WTC11 (cell line): ENCODE data around the gene CCM2L. TPM values are rescaled to one million over a fixed set of nuclear protein-coding genes. Genes with fewer than 3 reads are reported as not detected.
A peak's percentile ranks its signal among the peaks of the same experiment; 100 is the strongest.

Experiments
- ATF1 ChIP-seq: sonication (generic); formaldehyde crosslinking; IDR thresholded peaks from 2 replicates; pipeline ENCODE4 v1.8.1; 2023; ENCODE audit warnings: mild to moderate bottlenecking, moderate library complexity, missing genetic modification reagents
- CREM ChIP-seq: sonication (generic); formaldehyde crosslinking; IDR thresholded peaks from 2 replicates; pipeline ENCODE4 v1.8.1; 2022; ENCODE audit warnings: mild to moderate bottlenecking, missing genetic modification reagents, moderate library complexity
- ELF4 ChIP-seq: sonication (generic); formaldehyde crosslinking; IDR thresholded peaks from 2 replicates; pipeline ENCODE4 v1.8.1; 2022; ENCODE audit warnings: low read depth, mild to moderate bottlenecking, moderate library complexity, missing genetic modification reagents
- ETV6 ChIP-seq: sonication (generic); formaldehyde crosslinking; IDR thresholded peaks from 2 replicates; pipeline ENCODE4 v1.8.1; 2022; ENCODE audit warnings: mild to moderate bottlenecking, missing genetic modification reagents
- GTF2I ChIP-seq: fragments of 250-450 bp; sonication (Bioruptor Pico); conservative IDR thresholded peaks from 2 replicates; pipeline ENCODE4 v1.4.0; 2021; ENCODE audit warnings: mild to moderate bottlenecking
- HMGA2 ChIP-seq: fragments of 250-450 bp; sonication (Bioruptor Pico); IDR thresholded peaks from 2 replicates; pipeline ENCODE4 v1.4.0; 2021; ENCODE audit warnings: mild to moderate bottlenecking, moderate library complexity
- KAT7 ChIP-seq: sonication (generic); formaldehyde crosslinking; IDR thresholded peaks from 2 replicates; pipeline ENCODE4 v1.8.1; 2023; ENCODE audit warnings: missing genetic modification reagents, mild to moderate bottlenecking, borderline replicate concordance
- OVOL2 ChIP-seq: fragments of 250-450 bp; sonication (Bioruptor Pico); IDR thresholded peaks from 2 replicates; pipeline ENCODE4 v1.9.0; 2021; ENCODE audit warnings: mild to moderate bottlenecking, borderline replicate concordance
- SMAD3 ChIP-seq: sonication (generic); formaldehyde crosslinking; IDR thresholded peaks from 2 replicates; pipeline ENCODE4 v1.8.0; 2022; ENCODE audit warnings: missing genetic modification reagents, mild to moderate bottlenecking, borderline replicate concordance
- TEAD4 ChIP-seq: sonication (generic); formaldehyde crosslinking; IDR thresholded peaks from 2 replicates; pipeline ENCODE4 v1.8.0; 2022; ENCODE audit warnings: mild to moderate bottlenecking, missing genetic modification reagents
- TP53 ChIP-seq: sonication (generic); formaldehyde crosslinking; IDR thresholded peaks from 2 replicates; pipeline ENCODE4 v1.8.1; 2023; ENCODE audit warnings: mild to moderate bottlenecking, missing genetic modification reagents
- ZNF317 ChIP-seq: sonication (generic); formaldehyde crosslinking; IDR thresholded peaks from 2 replicates; pipeline ENCODE4 v1.8.1; 2023; ENCODE audit warnings: low read depth, mild to moderate bottlenecking, moderate library complexity, missing genetic modification reagents, borderline replicate concordance
- total RNA-seq: library from RNA; stranded (reverse); gene quantifications from 3 replicates; pipeline ENCODE4 v1.2.3, GENCODE V29; 2021
- TF ChIP-seq, protein P1 (sequence below): sonication (generic); formaldehyde crosslinking; conservative IDR thresholded peaks from 2 replicates; pipeline ENCODE4 v1.8.1; 2022; ENCODE audit warnings: mild to moderate bottlenecking, missing genetic modification reagents
- TF ChIP-seq, protein P2 (sequence below): fragments of 250-450 bp; sonication (Bioruptor Pico); IDR thresholded peaks from 2 replicates; pipeline ENCODE4 v1.9.0; 2021; ENCODE audit warnings: mild to moderate bottlenecking
- TF ChIP-seq, protein P3 (sequence below): sonication (generic); formaldehyde crosslinking; IDR thresholded peaks from 2 replicates; pipeline ENCODE4 v1.8.0; 2023; ENCODE audit warnings: missing genetic modification reagents
- TF ChIP-seq, protein P4 (sequence below): sonication (generic); formaldehyde crosslinking; conservative IDR thresholded peaks from 2 replicates; pipeline ENCODE4 v1.8.1; 2023; ENCODE audit warnings: mild to moderate bottlenecking, low read depth, missing genetic modification reagents, moderate library complexity
- TF ChIP-seq, protein P5 (sequence below): fragments of 250-450 bp; sonication (Bioruptor Pico); IDR thresholded peaks from 2 replicates; pipeline ENCODE4 v1.9.0; 2021; ENCODE audit warnings: moderate library complexity, mild to moderate bottlenecking, inconsistent platforms, borderline replicate concordance
- TF ChIP-seq, protein P6 (sequence below): sonication (generic); formaldehyde crosslinking; IDR thresholded peaks from 2 replicates; pipeline ENCODE4 v1.8.1; 2023; ENCODE audit warnings: mild to moderate bottlenecking, missing genetic modification reagents
- TF ChIP-seq, protein P7 (sequence below): sonication (generic); formaldehyde crosslinking; IDR thresholded peaks from 2 replicates; pipeline ENCODE4 v1.8.0; 2022; ENCODE audit warnings: mild to moderate bottlenecking, missing genetic modification reagents
- TF ChIP-seq, protein P8 (sequence below): fragments of 250-450 bp; sonication (Bioruptor Pico); IDR thresholded peaks from 2 replicates; pipeline ENCODE4 v1.9.0; 2021; ENCODE audit warnings: mild to moderate bottlenecking
- TF ChIP-seq, protein P9 (sequence below): sonication (generic); formaldehyde crosslinking; IDR thresholded peaks from 2 replicates; pipeline ENCODE4 v1.8.0; 2022; ENCODE audit warnings: mild to moderate bottlenecking, missing genetic modification reagents
- TF ChIP-seq, protein P10 (sequence below): fragments of 250-450 bp; sonication (Bioruptor Pico); IDR thresholded peaks from 2 replicates; pipeline ENCODE4 v2.1.2; 2022; ENCODE audit warnings: mild to moderate bottlenecking, moderate library complexity
- TF ChIP-seq, protein P11 (sequence below): fragments of 200-600 bp; IDR thresholded peaks from 2 replicates; pipeline ENCODE4 v1.8.0; 2022; ENCODE audit warnings: antibody characterized with exemption

CCM2L gene
- total RNA-seq, 1 experiment from 2014 or later: 7.8 TPM

DNA sequence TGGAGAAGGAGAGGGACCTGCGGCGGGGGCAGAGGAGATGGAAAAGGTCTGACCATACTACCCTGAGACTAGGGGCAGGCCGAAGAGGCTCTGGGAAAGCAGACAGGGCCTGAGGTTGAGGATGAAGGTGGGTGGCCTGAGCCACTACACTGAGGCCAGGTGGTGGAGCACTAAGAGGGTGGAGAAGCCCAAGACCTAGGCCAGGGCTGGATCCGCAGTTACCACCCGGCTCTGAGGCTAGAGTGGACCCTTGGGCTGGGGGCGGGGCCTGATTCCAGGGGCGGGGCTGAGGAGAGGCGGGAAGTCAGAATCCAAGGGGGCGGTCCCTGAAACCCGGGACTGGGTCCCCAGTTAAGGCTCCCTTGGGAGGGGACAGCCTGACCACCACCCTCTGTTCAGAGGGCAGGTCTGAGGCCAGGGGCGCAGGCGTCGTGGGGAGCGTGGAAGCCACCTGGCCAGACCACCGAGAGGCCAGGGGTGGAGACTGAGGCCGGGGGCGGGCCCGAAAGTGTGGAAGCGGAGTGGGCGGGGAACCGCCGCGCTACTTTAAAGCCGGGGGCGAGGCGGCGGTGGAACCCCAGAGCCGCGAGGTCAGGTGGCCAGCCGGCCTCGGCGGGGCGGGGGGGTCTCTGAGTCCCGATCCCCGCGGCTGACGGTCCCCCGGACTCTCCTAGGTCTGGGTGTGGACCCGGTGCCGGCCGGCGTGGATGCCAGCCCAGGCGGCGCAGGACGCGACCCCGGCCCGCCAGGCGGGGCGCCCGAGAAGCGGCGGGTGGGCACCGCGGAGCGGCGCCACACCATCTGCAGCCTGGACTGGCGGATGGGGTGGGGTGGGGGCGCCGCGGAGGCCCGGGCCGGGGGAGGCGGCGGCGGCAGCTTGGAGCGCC is 8.3 kb downstream of the CCM2L start (continued):
- TF ChIP-seq, protein P1, sequence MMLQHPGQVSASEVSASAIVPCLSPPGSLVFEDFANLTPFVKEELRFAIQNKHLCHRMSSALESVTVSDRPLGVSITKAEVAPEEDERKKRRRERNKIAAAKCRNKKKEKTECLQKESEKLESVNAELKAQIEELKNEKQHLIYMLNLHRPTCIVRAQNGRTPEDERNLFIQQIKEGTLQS (CRISPR knock-in tag): no peak
- TF ChIP-seq ATF1 (CRISPR knock-in tag) (no peak), TP53 (CRISPR knock-in tag) (no peak), CREM (CRISPR knock-in tag) (0 out of 2 replicates have a peak, but pooled peaks have one; percentile 36), ETV6 (CRISPR knock-in tag) (peak; percentile 72; the same call in 1 of the 2 replicates), HMGA2 (CRISPR knock-in tag) (no peak), GTF2I (CRISPR knock-in tag) (no peak), KAT7 (no peak), TEAD4 (no peak), ZNF317 (no peak), SMAD3 (CRISPR knock-in tag) (no peak), ELF4 (CRISPR knock-in tag) (no peak), OVOL2 (CRISPR knock-in tag) (no peak)
- TF ChIP-seq, protein P2, sequence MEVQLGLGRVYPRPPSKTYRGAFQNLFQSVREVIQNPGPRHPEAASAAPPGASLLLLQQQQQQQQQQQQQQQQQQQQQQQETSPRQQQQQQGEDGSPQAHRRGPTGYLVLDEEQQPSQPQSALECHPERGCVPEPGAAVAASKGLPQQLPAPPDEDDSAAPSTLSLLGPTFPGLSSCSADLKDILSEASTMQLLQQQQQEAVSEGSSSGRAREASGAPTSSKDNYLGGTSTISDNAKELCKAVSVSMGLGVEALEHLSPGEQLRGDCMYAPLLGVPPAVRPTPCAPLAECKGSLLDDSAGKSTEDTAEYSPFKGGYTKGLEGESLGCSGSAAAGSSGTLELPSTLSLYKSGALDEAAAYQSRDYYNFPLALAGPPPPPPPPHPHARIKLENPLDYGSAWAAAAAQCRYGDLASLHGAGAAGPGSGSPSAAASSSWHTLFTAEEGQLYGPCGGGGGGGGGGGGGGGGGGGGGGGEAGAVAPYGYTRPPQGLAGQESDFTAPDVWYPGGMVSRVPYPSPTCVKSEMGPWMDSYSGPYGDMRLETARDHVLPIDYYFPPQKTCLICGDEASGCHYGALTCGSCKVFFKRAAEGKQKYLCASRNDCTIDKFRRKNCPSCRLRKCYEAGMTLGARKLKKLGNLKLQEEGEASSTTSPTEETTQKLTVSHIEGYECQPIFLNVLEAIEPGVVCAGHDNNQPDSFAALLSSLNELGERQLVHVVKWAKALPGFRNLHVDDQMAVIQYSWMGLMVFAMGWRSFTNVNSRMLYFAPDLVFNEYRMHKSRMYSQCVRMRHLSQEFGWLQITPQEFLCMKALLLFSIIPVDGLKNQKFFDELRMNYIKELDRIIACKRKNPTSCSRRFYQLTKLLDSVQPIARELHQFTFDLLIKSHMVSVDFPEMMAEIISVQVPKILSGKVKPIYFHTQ (CRISPR knock-in tag): no peak
- TF ChIP-seq, protein P3, sequence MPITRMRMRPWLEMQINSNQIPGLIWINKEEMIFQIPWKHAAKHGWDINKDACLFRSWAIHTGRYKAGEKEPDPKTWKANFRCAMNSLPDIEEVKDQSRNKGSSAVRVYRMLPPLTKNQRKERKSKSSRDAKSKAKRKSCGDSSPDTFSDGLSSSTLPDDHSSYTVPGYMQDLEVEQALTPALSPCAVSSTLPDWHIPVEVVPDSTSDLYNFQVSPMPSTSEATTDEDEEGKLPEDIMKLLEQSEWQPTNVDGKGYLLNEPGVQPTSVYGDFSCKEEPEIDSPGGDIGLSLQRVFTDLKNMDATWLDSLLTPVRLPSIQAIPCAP (CRISPR knock-in tag): no peak
- TF ChIP-seq, protein P4, sequence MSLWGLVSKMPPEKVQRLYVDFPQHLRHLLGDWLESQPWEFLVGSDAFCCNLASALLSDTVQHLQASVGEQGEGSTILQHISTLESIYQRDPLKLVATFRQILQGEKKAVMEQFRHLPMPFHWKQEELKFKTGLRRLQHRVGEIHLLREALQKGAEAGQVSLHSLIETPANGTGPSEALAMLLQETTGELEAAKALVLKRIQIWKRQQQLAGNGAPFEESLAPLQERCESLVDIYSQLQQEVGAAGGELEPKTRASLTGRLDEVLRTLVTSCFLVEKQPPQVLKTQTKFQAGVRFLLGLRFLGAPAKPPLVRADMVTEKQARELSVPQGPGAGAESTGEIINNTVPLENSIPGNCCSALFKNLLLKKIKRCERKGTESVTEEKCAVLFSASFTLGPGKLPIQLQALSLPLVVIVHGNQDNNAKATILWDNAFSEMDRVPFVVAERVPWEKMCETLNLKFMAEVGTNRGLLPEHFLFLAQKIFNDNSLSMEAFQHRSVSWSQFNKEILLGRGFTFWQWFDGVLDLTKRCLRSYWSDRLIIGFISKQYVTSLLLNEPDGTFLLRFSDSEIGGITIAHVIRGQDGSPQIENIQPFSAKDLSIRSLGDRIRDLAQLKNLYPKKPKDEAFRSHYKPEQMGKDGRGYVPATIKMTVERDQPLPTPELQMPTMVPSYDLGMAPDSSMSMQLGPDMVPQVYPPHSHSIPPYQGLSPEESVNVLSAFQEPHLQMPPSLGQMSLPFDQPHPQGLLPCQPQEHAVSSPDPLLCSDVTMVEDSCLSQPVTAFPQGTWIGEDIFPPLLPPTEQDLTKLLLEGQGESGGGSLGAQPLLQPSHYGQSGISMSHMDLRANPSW (CRISPR knock-in tag): no peak
- TF ChIP-seq, protein P5, sequence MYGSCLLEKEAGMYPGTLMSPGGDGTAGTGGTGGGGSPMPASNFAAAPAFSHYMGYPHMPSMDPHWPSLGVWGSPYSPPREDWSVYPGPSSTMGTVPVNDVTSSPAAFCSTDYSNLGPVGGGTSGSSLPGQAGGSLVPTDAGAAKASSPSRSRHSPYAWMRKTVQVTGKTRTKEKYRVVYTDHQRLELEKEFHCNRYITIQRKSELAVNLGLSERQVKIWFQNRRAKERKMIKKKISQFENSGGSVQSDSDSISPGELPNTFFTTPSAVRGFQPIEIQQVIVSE: no peak
- TF ChIP-seq, protein P6, sequence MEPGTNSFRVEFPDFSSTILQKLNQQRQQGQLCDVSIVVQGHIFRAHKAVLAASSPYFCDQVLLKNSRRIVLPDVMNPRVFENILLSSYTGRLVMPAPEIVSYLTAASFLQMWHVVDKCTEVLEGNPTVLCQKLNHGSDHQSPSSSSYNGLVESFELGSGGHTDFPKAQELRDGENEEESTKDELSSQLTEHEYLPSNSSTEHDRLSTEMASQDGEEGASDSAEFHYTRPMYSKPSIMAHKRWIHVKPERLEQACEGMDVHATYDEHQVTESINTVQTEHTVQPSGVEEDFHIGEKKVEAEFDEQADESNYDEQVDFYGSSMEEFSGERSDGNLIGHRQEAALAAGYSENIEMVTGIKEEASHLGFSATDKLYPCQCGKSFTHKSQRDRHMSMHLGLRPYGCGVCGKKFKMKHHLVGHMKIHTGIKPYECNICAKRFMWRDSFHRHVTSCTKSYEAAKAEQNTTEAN (CRISPR knock-in tag): no peak
- TF ChIP-seq, protein P7, sequence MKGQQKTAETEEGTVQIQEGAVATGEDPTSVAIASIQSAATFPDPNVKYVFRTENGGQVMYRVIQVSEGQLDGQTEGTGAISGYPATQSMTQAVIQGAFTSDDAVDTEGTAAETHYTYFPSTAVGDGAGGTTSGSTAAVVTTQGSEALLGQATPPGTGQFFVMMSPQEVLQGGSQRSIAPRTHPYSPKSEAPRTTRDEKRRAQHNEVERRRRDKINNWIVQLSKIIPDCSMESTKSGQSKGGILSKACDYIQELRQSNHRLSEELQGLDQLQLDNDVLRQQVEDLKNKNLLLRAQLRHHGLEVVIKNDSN (CRISPR knock-in tag): peak; percentile 76
- TF ChIP-seq, protein P8, sequence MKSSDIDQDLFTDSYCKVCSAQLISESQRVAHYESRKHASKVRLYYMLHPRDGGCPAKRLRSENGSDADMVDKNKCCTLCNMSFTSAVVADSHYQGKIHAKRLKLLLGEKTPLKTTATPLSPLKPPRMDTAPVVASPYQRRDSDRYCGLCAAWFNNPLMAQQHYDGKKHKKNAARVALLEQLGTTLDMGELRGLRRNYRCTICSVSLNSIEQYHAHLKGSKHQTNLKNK: 0 out of 2 replicates have a peak, but pooled peaks have one; percentile 45
- TF ChIP-seq, protein P9, sequence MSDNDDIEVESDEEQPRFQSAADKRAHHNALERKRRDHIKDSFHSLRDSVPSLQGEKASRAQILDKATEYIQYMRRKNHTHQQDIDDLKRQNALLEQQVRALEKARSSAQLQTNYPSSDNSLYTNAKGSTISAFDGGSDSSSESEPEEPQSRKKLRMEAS (CRISPR knock-in tag): no peak; the same call in 1 of the 2 replicates
- TF ChIP-seq, protein P10, sequence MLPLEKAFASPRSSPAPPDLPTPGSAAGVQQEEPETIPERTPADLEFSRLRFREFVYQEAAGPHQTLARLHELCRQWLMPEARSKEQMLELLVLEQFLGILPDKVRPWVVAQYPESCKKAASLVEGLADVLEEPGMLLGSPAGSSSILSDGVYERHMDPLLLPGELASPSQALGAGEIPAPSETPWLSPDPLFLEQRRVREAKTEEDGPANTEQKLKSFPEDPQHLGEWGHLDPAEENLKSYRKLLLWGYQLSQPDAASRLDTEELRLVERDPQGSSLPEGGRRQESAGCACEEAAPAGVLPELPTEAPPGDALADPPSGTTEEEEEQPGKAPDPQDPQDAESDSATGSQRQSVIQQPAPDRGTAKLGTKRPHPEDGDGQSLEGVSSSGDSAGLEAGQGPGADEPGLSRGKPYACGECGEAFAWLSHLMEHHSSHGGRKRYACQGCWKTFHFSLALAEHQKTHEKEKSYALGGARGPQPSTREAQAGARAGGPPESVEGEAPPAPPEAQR (CRISPR knock-in tag): no peak
- TF ChIP-seq, protein P11, sequence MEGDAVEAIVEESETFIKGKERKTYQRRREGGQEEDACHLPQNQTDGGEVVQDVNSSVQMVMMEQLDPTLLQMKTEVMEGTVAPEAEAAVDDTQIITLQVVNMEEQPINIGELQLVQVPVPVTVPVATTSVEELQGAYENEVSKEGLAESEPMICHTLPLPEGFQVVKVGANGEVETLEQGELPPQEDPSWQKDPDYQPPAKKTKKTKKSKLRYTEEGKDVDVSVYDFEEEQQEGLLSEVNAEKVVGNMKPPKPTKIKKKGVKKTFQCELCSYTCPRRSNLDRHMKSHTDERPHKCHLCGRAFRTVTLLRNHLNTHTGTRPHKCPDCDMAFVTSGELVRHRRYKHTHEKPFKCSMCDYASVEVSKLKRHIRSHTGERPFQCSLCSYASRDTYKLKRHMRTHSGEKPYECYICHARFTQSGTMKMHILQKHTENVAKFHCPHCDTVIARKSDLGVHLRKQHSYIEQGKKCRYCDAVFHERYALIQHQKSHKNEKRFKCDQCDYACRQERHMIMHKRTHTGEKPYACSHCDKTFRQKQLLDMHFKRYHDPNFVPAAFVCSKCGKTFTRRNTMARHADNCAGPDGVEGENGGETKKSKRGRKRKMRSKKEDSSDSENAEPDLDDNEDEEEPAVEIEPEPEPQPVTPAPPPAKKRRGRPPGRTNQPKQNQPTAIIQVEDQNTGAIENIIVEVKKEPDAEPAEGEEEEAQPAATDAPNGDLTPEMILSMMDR: peak; percentile 6; the same call in 1 of the 2 replicates
